ENCODE measurements around the gene DDO.

Gene DDO

DNA sequence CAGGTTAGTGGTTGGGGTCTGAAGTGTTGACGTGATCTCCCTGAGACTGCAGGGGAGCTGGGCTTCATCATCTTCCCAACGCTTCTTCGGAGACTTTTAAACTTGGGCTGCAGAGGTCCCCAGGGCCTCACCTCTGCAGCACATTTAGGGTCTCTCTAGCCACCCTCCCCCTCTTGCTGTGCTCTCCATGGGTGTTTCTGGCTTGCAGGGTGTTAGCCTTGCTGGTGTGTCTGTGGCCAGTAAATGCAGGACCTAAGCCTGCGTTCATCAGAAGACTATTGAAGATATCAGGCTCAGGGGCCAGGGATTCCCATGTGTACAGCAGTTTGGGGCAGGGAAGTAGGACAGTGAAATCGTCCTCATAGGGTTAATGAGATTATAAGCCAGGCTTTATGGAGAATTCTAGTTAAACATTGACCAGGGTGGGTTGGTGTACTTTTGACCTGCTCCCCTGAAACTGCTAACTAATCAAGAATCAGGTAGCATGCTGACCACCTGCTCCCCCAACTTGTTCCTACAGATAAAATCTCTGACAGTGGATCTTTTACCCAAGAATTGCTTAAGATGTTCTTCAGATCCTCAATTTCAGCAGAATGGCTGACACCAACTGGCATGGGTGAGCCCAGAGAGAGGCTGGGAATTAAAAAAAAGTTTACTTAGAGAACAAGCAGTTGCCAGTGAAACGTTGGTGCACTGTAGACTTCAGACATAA is 3.8 kb upstream of the DDO start:
- no peak for DNase-seq

DNA sequence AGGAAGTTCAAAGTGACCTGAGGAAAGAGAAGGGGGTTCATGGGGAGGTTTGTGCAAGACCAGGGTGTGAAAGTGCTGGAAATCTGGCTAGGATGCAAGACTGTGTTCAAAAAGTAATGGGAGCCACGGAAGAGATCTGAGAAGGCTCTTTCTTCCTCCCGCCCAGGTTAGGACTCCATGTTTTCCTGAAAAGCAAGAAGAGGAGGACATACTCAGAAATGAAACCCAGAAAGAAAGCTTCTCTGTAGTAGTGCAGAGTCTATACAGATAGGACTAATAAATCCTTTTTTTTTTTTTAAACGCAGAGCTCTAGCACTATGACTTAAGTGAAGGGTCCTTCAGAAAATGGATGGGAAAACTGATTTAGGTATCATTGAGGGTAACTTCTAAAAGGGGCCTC is 3.2 kb upstream of the DDO start:
- no peak for DNase-seq

DNA sequence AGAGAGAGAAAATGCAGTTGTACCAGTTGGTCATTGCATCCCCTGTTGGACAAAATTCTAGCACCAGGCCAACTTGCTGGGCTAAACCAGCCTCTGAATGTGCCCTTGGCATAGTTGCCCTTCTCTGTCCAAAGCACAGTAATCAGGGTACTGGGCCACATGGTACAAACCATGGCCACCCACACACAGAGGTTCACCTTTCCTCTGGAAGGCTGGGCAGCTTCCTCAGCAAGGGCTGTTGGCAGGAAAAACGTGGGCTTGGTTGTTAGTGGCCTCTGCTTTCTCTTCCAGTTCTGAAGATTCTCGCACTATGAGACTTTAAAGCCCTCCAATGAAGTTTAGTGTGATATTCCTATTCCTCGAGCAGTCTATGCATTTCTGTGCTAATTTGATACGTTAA is 706 bp downstream of the DDO start:
- DNase-seq = no peak

DNA sequence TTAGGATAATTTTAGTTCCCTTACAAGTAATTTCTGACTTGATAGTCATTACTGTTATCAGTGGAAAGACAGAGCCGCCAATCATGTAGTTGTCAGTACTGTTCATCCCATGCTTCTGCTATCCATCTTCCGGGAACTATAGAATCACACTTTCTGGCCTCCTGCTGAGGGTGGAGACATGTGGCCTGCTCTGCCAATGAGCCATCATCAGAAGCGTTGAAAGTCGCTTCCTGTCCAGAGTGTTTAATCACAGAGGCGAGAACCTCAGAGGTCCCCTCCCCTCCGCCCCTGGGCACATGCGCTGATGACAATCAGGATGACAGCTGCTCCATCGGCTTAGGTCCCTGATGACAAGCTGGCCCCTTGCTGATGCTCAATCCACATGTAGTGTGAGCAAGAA is 3.0 kb downstream of the DDO start:
- DNase-seq = no peak

DNA sequence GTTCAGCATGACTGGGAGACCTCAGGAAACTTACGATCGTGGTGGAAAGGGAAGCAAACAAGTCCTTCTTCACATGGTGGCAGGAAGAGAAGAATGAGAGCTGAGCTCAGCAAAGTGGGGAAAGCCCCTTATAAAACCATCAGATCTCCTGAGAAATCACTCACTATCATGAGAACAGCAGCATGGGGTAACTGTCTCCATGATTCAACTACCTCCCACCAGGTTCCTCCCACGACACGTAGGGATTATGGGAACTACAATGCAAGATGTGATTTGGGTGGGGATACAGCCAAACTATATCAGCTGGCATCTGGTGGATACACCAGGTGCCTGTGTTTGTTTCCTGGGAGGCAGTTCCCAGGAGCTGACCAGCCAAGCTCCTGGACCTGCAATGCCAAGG is 4.9 kb downstream of the DDO start:
- no peak for DNase-seq

DNA sequence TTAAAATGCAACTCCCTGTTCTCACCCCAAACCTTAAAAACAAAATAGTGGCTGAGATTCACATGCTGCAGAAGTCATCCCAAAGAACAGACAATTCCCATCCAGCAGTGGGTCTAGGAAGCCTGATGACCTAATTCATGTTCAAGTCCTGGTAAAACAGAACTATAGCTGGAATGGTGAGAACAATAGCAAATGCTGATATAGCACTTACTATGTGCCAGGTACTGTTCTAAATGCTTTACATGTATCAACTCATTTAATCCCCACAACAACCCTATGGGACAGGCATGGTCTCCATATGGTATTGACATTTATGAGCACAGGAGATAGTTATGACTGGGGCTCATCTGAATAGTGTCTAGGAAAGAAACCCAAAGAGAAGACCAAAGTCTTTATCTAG is 5.6 kb downstream of the DDO start:
- no peak for DNase-seq

DNA sequence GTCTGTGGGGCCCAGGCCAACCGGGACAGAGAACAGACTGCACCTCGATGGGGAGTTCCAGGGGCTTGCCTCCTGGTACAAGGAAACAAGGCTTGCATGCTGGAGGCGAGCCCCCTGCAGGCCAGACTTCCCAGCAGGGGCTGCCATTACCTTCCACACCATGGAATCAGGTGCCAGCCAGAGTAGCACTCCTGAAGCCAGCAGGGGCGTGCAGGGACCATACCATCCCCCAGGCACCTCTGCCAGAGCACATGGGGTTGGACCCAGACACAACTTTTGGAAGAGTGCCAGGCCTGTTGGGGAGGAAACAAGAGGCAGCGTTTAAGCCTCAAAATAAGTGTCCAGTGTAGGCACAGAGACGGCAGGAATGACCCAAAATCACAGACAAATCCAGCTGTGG is 6.5 kb downstream of the DDO start:
- DNase-seq = no peak

DNA sequence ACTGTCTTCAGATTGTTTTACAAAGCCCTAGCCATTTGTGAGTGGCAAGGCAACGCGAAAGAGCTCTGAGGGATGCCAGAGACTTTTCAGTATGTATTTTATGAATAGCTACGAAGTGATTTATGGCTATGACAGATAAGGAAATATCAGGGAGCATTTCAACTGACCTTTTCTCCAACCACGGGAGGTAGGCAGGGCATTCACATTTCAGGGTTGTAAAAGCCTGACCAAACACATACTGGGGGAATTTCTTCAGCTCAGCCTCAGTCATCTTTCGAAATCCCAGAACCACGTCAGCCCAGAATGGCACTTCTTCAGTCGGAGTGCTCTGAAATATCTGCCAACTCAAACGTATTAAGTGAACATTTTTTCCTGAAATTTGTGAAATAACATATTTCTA is 10.8 kb downstream of the DDO start:
- no peak for DNase-seq

DNA sequence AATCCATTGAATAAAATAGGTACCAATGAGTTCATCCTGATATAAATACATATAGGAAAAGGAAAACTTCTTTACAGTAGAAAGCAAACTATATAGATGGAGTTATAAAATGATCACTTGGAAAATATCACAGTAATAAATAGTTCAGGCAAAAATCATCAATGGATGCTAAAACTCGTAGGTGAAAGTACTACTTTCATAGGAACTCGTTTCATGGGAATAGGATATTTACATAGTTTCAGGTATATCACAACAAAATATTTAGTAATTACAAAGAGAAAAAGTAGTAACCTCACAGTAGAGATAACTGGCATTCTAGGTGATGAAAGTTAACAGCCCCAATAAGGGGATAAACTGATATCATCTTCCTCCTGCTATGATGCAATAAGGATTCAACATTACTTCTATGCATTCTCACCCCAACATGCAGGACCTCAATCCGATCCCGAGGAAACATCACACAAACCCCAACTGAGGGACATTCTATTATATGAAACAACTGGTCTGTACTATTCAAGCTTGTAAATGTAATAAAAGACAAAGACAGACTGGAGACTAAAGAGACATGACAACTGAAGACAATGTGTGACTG is 13.7 kb downstream of the DDO start:
- DNase-seq = no peak

DNA sequence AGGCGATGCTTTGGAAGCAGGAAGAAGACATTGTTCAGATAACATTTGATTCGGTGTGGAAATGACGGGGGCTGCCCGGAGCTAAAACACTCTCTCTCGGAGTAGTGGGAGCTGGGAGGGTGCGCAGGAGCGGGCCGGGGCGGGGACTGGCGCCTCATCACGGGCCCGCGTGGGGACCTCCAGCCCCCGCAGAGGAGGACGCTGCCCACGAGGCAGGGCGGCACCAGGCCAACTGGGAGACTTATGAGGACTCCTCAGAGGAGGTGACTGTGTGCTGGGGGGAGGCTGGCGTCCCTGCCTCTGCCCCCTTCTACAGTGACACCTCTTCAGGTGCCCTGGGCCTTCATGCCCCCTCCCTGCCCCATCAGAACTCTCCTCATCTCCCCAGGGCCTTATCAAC is 15.2 kb downstream of the DDO start:
- DNase-seq = no peak

DNA sequence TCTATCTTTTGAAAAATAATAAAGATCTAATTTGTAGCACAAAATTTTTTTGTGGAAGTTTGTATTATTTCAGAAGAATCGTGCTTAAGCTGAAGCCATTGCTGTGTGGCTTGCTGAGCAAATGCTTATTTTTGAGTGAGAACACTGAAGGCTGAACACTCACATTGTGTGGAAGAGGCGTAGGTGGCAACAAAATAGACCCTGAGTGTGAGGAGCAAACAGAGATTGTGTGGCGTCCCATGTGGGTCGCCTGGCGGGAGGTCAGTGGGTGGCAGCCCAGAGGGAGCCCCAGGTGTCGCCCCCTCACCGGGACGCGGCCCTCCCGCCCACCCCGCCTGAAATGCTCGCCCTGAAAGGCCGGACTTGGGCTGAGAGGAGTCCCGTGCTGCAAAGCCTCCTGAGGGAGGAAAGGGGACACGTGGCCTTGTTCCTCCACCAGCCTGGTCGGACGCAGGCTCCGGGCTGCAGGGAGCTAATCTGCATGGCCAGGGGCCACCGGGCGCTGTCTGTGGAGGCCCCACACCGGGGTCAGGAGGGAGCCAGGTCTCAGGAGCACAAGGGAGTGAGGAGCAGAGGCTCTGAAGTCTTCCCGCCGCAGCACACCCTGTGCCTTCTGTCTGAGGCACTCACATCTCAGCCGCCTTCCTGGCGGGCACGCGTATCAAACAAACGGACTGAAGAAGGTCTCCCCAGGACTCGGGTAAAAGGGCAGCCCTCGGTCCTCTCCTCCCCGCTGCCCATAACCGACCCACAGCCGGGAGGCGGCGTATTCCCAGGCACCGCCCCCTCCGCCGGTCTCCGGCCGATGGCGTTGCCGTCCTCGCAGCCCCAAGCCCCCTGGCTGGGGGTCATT is 15.9 kb downstream of the DDO start:
- no peak for DNase-seq

DNA sequence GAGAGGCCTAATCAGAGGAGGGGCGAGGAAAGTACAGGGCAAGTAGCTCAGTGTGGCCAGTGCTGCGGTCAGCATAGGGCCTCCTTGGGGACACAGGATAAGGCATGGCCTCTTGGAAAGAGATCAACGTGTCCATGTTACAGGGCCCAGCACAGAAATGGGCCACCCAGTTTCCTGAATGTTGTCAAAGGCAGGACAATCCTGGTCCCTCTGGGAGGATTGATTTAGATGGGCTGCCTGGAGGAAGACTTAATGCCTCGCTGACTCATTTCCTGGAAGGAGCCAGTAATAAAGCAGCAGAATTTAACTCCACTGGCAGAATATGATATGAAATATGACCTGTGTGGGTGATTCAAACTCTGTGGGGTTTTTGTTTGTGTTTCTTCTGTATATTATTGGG is 16.6 kb downstream of the DDO start:
- DNase-seq = peak in 1 of 2 experiments; percentile 31

DNA sequence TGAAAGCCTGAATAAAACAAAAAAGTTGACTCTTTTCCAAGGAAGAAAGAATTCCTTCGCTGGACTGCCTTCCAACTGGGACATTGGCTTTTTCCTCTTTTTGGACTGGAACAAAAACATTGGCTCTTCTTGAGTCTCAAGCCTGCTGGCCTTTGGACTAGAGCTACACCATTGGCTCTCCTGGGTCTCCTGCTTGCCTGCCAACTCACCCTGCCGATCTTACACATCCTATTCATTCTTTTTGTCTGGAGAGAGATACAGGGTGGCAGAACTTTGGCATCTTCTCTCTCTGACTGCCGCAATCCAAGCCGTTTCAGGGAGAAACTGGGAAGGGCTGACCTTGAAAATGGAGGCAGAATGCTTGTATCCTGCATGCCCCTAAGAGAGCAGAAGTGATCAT is 20.2 kb downstream of the DDO start:
- no peak for DNase-seq

DNA sequence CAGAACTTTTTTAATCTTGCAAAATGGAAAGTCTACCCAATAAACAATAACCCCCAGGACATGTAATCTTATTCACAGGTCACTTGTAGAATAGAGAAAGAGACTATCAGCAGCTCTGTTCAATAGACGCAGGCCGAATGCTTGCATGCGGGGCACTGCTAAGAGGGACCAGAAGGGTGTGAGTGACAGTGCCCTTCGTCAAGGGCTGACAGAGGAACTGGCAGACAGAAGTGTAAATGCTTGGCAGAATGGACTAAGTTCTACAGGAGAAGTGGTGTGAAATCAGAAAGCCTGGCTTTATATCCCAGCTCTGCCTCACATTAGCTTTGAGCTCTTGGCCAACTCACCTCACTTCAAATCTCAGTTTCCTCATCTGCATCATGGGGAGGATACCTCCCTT is 21.0 kb downstream of the DDO start:
- no peak for DNase-seq

DNA sequence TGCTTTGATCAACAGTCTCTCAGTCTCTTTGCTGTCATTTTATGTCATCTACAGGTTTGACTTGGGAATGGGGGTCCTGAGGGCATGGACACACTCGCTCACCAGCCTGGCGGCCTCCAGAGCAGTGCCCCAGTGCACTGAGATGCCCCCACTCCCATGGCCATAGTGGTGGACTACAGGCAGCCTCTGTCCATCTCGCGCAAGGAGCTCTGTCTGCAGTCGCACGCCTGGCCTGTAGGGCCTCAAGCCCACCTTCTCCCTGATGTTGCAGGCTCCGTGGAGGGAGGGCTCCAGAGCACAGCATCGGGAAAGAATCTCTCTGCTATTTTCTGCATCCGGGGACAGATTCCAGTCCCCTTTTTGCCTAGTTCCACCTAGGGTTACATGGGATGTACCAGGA is 22.6 kb downstream of the DDO start:
- no peak for DNase-seq

DNA sequence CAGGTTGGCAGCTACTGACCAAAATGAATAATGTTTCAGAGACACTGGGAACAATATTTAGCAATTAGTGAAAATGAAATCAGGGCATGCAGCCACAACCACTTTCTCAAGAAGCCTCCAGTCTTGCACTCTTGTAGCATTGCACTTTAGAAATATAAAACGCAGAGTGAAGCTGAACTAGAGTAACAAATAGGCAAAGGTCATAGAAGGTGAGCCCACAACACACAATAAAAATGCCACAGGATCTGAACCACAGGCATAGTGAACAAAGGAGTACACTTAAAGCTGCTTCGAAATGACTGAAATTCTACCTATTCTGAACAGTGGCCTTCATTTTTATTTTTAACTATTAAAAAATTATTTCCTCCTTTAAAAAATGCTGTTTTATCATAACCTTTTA is 25.0 kb downstream of the DDO start:
- no peak for DNase-seq

DNA sequence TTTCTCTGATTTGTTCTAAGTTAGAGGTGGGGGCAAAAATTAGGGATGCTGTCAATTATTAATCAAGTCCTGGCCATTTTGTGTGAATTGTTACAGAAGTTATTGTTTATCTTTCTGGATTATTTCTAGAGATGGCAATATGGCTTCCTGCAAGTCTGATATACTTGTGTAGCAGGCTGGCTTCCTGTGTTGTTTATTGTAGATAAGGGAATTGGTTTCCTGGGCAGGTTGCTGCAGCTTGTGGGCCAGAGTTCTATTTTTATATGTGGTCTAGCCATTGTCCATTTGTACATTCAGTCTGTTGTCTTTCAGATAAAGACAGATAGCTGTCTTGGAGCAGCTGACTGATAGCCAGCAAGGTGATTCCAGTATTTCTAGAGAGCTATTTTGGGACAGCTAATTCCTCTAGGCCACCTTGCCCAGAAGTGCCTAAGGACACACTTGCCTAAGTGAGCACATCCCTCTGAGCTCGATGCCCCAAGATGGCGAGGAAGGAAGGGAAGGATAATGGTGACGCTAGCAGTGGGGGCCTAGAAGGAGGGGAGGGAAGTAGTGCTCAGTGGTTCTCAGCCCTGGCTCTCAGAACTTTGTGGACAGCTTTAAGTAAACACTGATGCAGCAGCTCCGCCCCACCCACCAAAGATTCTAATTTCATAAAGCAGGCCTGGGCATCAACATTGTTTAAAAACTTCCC is 25.5 kb downstream of the DDO start:
- no peak for DNase-seq

DNA sequence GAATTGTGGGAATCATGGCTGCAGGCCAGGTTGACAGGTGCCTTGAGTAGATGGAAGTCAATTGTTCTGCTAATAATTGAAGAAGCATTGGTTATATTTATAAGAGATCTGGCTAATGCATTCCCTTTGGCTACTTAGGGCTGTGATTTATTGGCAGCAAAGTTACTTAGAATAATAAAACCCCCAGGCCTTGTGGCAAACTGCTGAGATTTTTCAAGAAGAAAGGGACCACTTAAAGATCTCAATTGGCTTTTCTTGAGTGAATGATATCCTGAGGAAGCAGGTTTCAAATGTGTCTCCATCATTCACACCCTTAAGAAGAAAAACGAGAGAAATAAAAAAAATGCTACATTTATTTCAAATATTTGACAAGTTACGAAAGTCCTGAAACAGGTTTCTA is 27.4 kb downstream of the DDO start:
- DNase-seq = no peak

DNA sequence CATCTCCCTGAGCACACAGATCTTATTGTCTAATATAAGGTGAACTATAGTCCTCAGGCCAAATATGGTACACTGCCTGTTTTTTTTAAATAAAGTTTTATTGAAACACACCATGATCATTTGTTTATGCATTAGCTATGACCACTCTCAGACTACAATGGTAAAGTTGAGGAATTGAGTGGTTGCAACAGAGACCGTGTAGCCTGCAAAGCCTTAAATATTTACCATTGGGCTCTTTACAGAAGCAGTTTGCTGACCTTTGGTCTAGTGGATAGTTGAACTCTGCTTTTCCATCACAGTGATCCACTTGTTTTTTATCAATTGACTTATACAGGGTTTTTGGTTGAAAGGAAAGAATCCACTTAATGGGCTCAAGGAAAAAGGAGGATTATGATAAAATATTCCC is 29.9 kb downstream of the DDO start:
- DNase-seq = no peak

DNA sequence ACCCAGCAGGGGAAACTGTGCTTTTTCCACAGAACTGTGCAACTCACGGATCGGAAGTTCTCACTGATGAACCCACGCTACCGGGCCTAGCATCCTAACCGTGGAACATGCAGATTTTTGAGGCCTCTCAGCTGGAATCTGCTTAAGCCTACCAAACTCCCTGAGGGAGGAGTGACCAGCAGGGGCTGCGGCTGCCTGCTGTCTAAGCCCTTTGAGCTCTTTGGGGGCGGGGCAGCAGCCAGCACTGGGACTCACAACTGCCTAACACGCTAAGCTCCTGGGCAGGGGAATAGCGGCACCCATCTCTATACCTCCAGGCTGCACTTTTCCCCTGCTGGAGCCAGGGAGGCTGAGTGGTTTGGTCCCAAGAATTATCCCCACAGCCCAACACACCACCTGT is 36.8 kb downstream of the DDO start:
- no peak for DNase-seq

DNA sequence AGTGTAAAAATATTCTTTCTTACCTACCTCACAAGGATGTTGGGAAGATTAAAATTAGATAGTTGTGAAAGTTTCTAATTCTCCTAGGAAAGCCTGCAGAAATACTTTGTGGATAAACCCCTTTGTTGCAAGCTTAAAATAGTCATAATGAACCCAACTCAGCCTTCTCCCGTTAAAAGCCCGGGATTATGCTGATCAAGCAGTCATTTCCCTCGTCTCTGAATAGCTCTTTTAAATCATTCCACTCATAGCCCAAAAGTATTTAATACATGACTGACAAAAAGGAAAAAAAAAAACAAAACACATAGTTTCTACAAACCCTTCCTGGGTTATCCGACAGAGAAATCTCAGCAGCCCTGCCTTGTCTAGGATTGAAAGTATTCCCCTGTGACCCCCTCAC is 46.3 kb downstream of the DDO start:
- no peak for DNase-seq

DNA sequence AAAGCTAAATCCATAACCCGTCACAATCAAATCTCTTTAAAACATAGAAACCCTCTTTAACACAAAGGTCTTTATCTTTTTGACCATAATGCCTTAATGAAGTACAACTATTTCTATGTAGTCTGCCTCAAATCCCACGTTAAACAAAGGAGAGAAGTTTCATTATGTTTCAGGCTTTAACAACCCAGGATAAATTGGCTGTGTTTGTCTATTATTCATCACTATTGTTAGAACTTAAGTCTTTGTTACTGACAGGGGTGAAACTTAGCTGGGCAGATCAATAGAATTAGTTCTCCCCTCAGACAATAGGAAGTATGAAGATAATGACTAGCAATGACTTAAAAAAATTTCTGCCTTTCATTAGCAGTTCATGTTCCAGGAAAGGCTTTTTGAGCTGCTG is 47.1 kb downstream of the DDO start:
- no peak for DNase-seq

DNA sequence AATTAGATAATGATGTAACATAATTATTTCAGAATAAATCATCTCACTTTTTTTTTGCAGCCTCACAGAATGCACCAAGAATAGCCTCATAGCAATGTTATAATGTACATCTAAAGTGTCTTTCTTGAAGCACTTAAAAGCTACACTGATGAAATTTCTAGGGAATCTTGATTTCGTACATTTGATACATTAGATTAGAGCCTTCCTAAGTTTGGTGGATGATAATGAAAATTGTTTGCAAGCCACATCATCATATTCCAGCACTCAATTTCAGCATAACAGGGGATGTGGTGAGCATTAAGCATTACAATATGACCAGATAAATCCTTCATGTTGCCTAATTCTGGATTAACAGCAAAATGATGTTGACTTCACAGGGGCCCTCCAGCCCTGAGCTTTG is 47.5 kb downstream of the DDO start:
- no peak for DNase-seq

DNA sequence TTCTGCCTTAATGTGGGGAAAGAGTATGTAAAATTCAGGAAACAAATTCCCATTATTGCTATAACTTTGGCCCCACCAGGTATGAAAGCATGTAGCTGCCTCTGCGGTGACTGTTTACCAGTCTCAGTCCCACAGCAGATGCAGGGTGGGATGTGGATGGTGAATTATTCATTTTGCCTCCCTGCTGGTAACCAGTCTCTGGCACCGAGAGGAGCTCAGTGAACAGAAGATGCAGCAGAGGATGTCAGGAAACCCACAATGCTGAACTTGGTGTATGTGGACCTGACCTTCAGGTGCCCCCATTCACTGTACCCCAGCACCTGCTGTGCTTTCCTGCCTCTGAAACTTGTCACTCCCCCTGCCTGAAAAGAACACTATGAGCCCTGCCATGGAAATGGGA is 48.4 kb downstream of the DDO start:
- DNase-seq = no peak

Measured in SW 1271 (cell line).